AG09309 (cell line): ENCODE results near the gene CRISP2.

Source experiments
- DNase-seq: peaks from one replicate; pipeline ENCODE4 v3.0.0-alpha.2; 2010; ENCODE audit warnings: low read depth
- H3K4me3 ChIP-seq: 2 replicates; pipeline ENCODE4 v1.5.1; 2011; ENCODE audit warnings: mild to moderate bottlenecking, low read depth, low read length, moderate library complexity; ENCODE audit not compliant: control insufficient read depth
- TF ChIP-seq, protein P1 (sequence below): IDR thresholded peaks from 2 replicates; pipeline ENCODE4 v1.5.1; 2011; ENCODE audit warnings: mild to moderate bottlenecking, low read depth, low read length, inconsistent platforms; ENCODE audit not compliant: insufficient read depth, control insufficient read depth; ENCODE audit errors: missing control alignments

CRISP2 gene

DNA sequence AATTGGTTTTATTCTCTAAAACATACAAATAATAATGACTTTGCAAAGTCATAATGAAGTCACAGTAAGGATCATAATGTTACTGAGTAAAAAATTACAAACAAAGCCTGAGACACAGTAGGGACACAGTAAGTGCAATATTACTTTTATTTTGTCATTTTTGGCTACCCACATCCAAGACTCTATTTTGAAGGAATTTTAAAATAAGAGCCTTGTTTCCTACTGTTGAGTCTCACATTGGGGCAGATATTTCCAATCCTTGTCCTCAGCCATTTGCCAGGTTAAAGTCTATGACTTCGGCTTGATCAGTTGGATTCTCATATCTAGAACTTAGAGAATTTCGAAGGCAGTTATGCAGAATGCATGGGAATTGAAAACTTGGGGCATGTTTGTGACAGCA is 65.9 kb downstream of the CRISP2 start:
- TF ChIP-seq, protein P1, sequence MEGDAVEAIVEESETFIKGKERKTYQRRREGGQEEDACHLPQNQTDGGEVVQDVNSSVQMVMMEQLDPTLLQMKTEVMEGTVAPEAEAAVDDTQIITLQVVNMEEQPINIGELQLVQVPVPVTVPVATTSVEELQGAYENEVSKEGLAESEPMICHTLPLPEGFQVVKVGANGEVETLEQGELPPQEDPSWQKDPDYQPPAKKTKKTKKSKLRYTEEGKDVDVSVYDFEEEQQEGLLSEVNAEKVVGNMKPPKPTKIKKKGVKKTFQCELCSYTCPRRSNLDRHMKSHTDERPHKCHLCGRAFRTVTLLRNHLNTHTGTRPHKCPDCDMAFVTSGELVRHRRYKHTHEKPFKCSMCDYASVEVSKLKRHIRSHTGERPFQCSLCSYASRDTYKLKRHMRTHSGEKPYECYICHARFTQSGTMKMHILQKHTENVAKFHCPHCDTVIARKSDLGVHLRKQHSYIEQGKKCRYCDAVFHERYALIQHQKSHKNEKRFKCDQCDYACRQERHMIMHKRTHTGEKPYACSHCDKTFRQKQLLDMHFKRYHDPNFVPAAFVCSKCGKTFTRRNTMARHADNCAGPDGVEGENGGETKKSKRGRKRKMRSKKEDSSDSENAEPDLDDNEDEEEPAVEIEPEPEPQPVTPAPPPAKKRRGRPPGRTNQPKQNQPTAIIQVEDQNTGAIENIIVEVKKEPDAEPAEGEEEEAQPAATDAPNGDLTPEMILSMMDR, result no peak
- no peak overlapping the region for H3K4me3 ChIP-seq
- no peak for DNase-seq

DNA sequence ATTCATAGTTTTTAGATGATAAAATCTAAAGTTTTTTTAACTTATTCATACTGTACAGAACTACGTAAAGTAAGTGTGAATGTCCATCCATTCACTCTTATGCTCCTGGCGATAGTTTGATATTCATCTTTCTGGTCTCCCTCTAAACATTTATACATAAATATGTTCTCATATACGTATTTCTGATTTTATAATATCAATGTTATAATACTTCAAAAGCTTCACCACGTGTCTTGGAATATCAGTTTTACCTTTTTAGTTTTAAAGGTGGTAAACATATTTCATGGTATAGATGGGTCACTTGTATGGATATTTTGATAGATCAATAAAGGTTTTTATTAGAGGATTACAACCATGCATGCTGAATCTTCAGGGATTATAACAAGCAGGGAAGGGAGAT is 66.4 kb downstream of the CRISP2 start:
- no peak overlapping the region for H3K4me3 ChIP-seq
- TF ChIP-seq, protein P1, result no peak
- DNase-seq, result no peak

DNA sequence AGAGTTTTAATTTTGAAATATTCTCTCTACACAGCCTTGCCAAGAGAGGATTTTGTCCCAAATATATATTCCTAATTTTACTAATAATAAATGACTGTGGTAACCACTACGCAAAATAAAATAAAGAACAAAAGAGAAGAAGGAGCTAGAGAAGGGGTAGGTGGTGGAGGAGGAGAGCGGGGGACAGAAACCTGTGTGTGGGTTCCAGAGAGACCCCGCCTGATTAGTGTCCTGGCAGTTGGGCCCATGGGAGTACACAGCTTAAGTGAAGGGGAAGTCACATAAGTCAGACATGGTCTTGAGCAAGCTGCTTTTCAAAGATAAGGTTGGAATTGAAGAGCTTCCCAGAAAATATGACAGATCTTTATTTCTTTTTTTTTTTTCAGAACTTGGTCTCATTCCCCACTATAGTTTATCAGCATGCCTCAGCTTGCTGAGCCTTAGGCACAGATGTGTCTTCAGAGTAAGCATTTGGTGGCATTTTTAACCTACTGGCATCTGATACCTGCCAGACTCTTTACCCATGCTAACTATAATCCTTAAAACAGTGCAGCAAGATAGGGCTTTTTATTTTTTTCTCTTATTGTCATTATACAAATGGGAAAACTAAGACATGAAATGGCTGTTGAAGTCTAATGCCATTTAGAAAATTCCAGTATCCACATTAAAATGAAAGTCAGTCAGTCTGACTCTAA is 67.1 kb downstream of the CRISP2 start:
- TF ChIP-seq, protein P1, result no peak
- no peak for DNase-seq
- no peak overlapping the region for H3K4me3 ChIP-seq

DNA sequence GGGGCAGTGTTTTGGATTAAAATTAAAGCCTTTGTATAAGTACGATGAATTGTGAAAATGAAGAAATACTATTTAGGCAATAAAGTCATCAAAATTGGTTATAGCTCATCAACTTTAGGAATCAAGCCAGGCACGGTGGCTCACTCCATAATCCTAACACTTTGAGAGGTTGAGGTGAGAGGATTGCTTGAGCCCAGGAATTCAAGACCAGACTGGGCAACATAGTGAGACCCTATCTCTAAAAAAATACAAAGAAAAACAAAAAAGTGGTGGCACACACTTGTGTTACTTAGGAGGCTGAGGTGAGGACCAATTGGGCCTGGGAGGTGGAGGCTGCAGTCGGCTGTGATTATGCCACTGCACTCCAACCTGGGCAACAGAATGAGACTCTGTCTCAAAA is 68.2 kb downstream of the CRISP2 start:
- DNase-seq, result no peak
- H3K4me3 ChIP-seq, result no peak overlapping the region
- TF ChIP-seq, protein P1, result no peak
